Panc1 (cell line): ENCODE measurements around the gene UBASH3A. TPM values are rescaled to one million over a fixed set of nuclear protein-coding genes. Genes with fewer than 3 reads are reported as not detected.

ENCODE experiments used
- ATAC-seq: fragments of 200-7000 bp; cut with Tn5 transposase; 2 replicates; pipeline ENCODE4 v1.9.1; 2020; ENCODE audit warnings: mild to moderate bottlenecking, moderate library complexity
- BruUV-seq: library from RNA; stranded (reverse); fragments of 400-500 nt; replicated peaks from 2 replicates; lab custom pipeline; 2021; lab: Mats Ljungman, UMichigan
- CTCF ChIA-PET: fragments of 300-600 bp; sonication (Branson Sonifier 250); formaldehyde crosslinking; loops from one replicate; lab custom pipeline; 2022; ENCODE audit warnings: antibody characterized with exemption; lab: Charles Lee
- POLR2A ChIA-PET: fragments of 300-600 bp; sonication (Branson Sonifier 250); formaldehyde crosslinking; loops from one replicate; lab custom pipeline; 2022; ENCODE audit warnings: antibody characterized with exemption; lab: Charles Lee
- DNase-seq: peaks from one replicate; pipeline ENCODE4 v3.0.0-alpha.2; 2010; ENCODE audit warnings: low read depth, low spot score
- H3K27ac ChIP-seq: 2 replicates; pipeline ENCODE4 v1.5.1; 2011; ENCODE audit warnings: mild to moderate bottlenecking, low read length, inconsistent platforms
- H3K27me3 ChIP-seq: fragments of 200-500 bp; sonication (Bioruptor generic); 2 replicates; pipeline ENCODE4 v1.6.0; 2014; ENCODE audit warnings: low read length, inconsistent platforms; ENCODE audit not compliant: control insufficient read depth, insufficient read depth
- H3K36me3 ChIP-seq: fragments of 200-500 bp; sonication (Bioruptor generic); 2 replicates; pipeline ENCODE4 v1.5.1; 2014; ENCODE audit warnings: inconsistent platforms, mild to moderate bottlenecking, low read length, moderate library complexity; ENCODE audit not compliant: control insufficient read depth, insufficient read depth
- H3K4me1 ChIP-seq: 2 replicates; pipeline ENCODE4 v1.5.1; 2011; ENCODE audit warnings: inconsistent platforms, mild to moderate bottlenecking, low read length, moderate library complexity; ENCODE audit not compliant: control insufficient read depth, insufficient read depth
- H3K4me3 ChIP-seq, 2 experiments: 2 replicates each; pipeline ENCODE4 v1.5.1; 2011 to 2012; ENCODE audit warnings: low read depth in 2 of 2, low read length in 2 of 2, mild to moderate bottlenecking in 2 of 2, inconsistent platforms in 1 of 2, moderate library complexity in 1 of 2
- H3K9me3 ChIP-seq: fragments of 200-500 bp; sonication (Bioruptor generic); 2 replicates; pipeline ENCODE4 v1.5.1; 2014; ENCODE audit warnings: low read depth, mild to moderate bottlenecking, inconsistent platforms, low read length, moderate library complexity; ENCODE audit not compliant: control insufficient read depth, insufficient read depth
- CTCF ChIP-seq: fragments of 450-650 bp; IDR thresholded peaks from 2 replicates; pipeline ENCODE4 v1.5.1; 2017; ENCODE audit warnings: mild to moderate bottlenecking
- POLR2AphosphoS5 ChIP-seq: IDR thresholded peaks from 2 replicates; pipeline ENCODE4 v1.6.1; 2012; ENCODE audit warnings: mild to moderate bottlenecking, low read depth, low read length, moderate library complexity
- SIN3A ChIP-seq: IDR thresholded peaks from 2 replicates; pipeline ENCODE4 v1.6.1; 2012; ENCODE audit warnings: low read depth, mild to moderate bottlenecking, low read length, moderate library complexity, borderline replicate concordance; ENCODE audit not compliant: insufficient read depth
- TCF7L2 ChIP-seq: IDR thresholded peaks from 2 replicates; pipeline ENCODE4 v1.6.1; 2011; ENCODE audit warnings: mild to moderate bottlenecking, low read depth, low read length, inconsistent platforms
- in situ Hi-C: cut with HindIII; loops from 2 replicates; pipeline ENCODE4 v1.10.0; 2016; ENCODE audit warnings: low sequenced_read_pairs, low pct_unique_long_range_greater_than_20kb
- intact Hi-C: fragments of 100-400 bp; cut with micrococcal nuclease; formaldehyde crosslinking; loops from one replicate; pipeline ENCODE4 v1.10.0; 2022; ENCODE audit not compliant: unreplicated experiment
- total RNA-seq: library from RNA; stranded (reverse); gene quantifications from one replicate; pipeline ENCODE4 v1.2.1, GENCODE V29; 2021; ENCODE audit not compliant: unreplicated experiment
- TF ChIP-seq, protein P1 (sequence below), 2 experiments: IDR thresholded peaks; 2 replicates each; pipeline ENCODE4 v1.6.1; 2011 to 2012; ENCODE audit warnings: low read depth in 2 of 2, control low read depth in 1 of 2, low read length in 1 of 2, mild to moderate bottlenecking in 1 of 2, moderate library complexity in 1 of 2; ENCODE audit not compliant: insufficient read depth in 1 of 2

The UBASH3A gene
- total RNA-seq, 1 experiment from 2014 or later = 0.33 TPM

- Histone ChIP-seq H3K9me3 (no peaks in the 10 kb centered on the region), H3K27ac (no peak overlapping the region), H3K4me1 (no peaks in the 10 kb centered on the region), H3K27me3 (no peaks in the 10 kb centered on the region; the same call in 1 of the 2 replicates), H3K36me3 (no peaks in the 10 kb centered on the region), H3K4me3 (no peak overlapping the region)
- in situ Hi-C loops (no loop called here), intact Hi-C loops (no loop called here)
- ATAC-seq (no peak), DNase-seq (no peak)
- no peak for TF ChIP-seq TCF7L2
- no peak for TF ChIP-seq CTCF
- no peak for TF ChIP-seq POLR2AphosphoS5
- TF ChIP-seq, protein P1, sequence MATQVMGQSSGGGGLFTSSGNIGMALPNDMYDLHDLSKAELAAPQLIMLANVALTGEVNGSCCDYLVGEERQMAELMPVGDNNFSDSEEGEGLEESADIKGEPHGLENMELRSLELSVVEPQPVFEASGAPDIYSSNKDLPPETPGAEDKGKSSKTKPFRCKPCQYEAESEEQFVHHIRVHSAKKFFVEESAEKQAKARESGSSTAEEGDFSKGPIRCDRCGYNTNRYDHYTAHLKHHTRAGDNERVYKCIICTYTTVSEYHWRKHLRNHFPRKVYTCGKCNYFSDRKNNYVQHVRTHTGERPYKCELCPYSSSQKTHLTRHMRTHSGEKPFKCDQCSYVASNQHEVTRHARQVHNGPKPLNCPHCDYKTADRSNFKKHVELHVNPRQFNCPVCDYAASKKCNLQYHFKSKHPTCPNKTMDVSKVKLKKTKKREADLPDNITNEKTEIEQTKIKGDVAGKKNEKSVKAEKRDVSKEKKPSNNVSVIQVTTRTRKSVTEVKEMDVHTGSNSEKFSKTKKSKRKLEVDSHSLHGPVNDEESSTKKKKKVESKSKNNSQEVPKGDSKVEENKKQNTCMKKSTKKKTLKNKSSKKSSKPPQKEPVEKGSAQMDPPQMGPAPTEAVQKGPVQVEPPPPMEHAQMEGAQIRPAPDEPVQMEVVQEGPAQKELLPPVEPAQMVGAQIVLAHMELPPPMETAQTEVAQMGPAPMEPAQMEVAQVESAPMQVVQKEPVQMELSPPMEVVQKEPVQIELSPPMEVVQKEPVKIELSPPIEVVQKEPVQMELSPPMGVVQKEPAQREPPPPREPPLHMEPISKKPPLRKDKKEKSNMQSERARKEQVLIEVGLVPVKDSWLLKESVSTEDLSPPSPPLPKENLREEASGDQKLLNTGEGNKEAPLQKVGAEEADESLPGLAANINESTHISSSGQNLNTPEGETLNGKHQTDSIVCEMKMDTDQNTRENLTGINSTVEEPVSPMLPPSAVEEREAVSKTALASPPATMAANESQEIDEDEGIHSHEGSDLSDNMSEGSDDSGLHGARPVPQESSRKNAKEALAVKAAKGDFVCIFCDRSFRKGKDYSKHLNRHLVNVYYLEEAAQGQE (IDR thresholded peaks at IDR 0.05; ENCODE audit: insufficient read depth in 1 of 2, low read depth in 2 of 2, low read length in 1 of 2) = no peak
- TF ChIP-seq SIN3A = no peak
- ChIA-PET POLR2A (no interaction called here), CTCF (no interaction called here)
- no TSS peak for BruUV-seq
Observed at GRCh38 chr21:42393443-42393950, 10.2 kb upstream of the UBASH3A start.

DNA sequence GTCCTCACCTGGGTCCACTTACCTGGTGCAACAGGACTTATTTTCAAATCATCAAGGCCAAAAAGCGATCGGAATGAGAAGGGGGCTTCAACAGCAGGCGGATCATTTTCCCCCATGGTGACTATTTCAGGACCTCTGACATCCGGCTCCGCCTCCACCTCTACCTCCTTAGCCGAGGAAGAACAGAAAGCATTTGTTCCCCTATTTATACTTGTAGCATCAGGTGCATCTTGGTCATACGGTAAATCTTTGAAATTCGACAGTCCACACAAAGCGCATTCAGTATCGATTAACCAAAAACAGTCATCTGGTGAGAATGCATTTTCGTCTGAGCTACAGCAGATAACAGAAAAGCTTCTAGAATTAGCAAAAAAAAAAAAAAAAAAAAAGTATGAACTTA lies 8.4 kb upstream of the UBASH3A start:
- Histone ChIP-seq H3K36me3 (no peaks in the 10 kb centered on the region), H3K4me3 (no peak overlapping the region), H3K4me1 (no peaks in the 10 kb centered on the region), H3K27me3 (no peaks in the 10 kb centered on the region; the same call in 1 of the 2 replicates), H3K27ac (no peak overlapping the region), H3K9me3 (no peaks in the 10 kb centered on the region)
- ChIA-PET CTCF (no interaction called here), POLR2A (no interaction called here)
- in situ Hi-C loops = no loop called here
- no peak for TF ChIP-seq POLR2AphosphoS5
- no peak for TF ChIP-seq CTCF
- no peak for TF ChIP-seq TCF7L2
- no peak for TF ChIP-seq SIN3A
- TF ChIP-seq, protein P1 (IDR thresholded peaks at IDR 0.05; ENCODE audit: insufficient read depth in 1 of 2, low read depth in 2 of 2, low read length in 1 of 2) = no peak
- ATAC-seq = no peak
- DNase-seq = no peak
- no TSS peak for BruUV-seq
- intact Hi-C loops = no loop called here
